Kidney epithelial cell (primary cell): Measurements from ENCODE around the gene KRTCAP2. TPM values are rescaled to one million over a fixed set of nuclear protein-coding genes. Genes with fewer than 3 reads are reported as not detected.

Experiments
- DNase-seq: peaks from one replicate; pipeline ENCODE4 v3.0.0-alpha.2; 2010; ENCODE audit warnings: low read depth
- H3K27me3 ChIP-seq: 2 replicates; pipeline ENCODE4 v1.6.0; 2011; ENCODE audit warnings: low read length; ENCODE audit not compliant: control insufficient read depth, insufficient read depth
- H3K36me3 ChIP-seq: 2 replicates; pipeline ENCODE4 v1.5.1; 2011; ENCODE audit warnings: low read length; ENCODE audit not compliant: control insufficient read depth, insufficient read depth
- H3K4me3 ChIP-seq: 2 replicates; pipeline ENCODE4 v1.5.1; 2011; ENCODE audit warnings: low read depth, mild to moderate bottlenecking, control low read depth, low read length
- CTCF ChIP-seq: IDR thresholded peaks from 2 replicates; pipeline ENCODE4 v1.5.1; 2011; ENCODE audit warnings: mild to moderate bottlenecking, moderate library complexity, low read length, control low read depth, inconsistent platforms; ENCODE audit not compliant: insufficient read depth, poor library complexity, severe bottlenecking
- total RNA-seq: library from RNA; depleted of rRNA; stranded (reverse); fragments of >200 nt; gene quantifications from 2 replicates; pipeline ENCODE4 v1.2.3, GENCODE V29; 2015

Gene KRTCAP2
- total RNA-seq, 1 donor from 2014 or later = 207 TPM

- no peak for DNase-seq
- no peak for TF ChIP-seq CTCF
- H3K27me3 ChIP-seq = no peaks in the 10 kb centered on the region
Observed at GRCh38 chr1:155123801-155124200, 49.3 kb downstream of the KRTCAP2 start.

GRCh38 chr1:155122308-155122707 lies 50.8 kb downstream of the KRTCAP2 start:
- DNase-seq = no peak
- no peaks in the 10 kb centered on the region for H3K36me3 ChIP-seq
- H3K27me3 ChIP-seq = peaks cover 3% of the 10 kb centered on the region
- H3K4me3 ChIP-seq = no peak overlapping the region
- no peak for TF ChIP-seq CTCF

More at GRCh38 chr1:155123801-155124200, 49.3 kb downstream of the KRTCAP2 start:
- Histone ChIP-seq H3K4me3 (no peak overlapping the region), H3K36me3 (no peaks in the 10 kb centered on the region)

DNA sequence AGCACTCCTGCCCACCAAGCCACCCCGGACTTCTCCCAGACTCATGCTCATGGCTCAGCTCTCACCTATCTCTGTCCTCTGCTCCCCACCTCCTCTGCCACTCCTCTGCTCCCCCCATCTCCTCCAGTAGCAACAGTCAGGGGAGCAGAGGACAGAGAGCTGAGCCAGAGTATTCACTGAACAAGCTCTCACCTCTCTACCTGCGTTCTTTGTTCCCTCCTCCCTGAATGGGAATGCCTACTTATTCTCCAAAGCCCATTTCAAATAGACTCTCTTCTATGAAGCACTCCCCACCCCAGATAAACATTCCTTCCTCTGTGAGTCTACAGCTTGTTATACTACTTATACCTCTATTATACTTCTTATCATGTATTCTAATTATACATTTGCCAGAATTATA lies 51.9 kb downstream of the KRTCAP2 start:
- no peak for DNase-seq
- peaks cover 8% of the 10 kb centered on the region for H3K27me3 ChIP-seq

GRCh38 chr1:155120253-155120652 lies 52.9 kb downstream of the KRTCAP2 start:
- no peak for DNase-seq
- no peaks in the 10 kb centered on the region for H3K36me3 ChIP-seq
- peaks cover 8% of the 10 kb centered on the region for H3K27me3 ChIP-seq
- no peak overlapping the region for H3K4me3 ChIP-seq
- no peak for TF ChIP-seq CTCF

More for the DNA sequence above, 51.9 kb downstream of the KRTCAP2 start:
- Histone ChIP-seq H3K4me3 (no peak overlapping the region), H3K36me3 (no peaks in the 10 kb centered on the region)
- no peak for TF ChIP-seq CTCF

Other genes starting within 250 kb of the KRTCAP2 start
- gene PMVK, start 236.6 kb downstream of the KRTCAP2 start, total RNA-seq = 9.7 and 13.6 TPM in 2 replicates
- gene PBXIP1, start 217.2 kb downstream of the KRTCAP2 start, total RNA-seq = 88.2 and 102 TPM in 2 replicates
- 21.2 and 27.8 TPM in 2 replicates for gene PYGO2, start 211.5 kb downstream of the KRTCAP2 start, total RNA-seq
- gene SHC1, start 202.6 kb downstream of the KRTCAP2 start, total RNA-seq = 176 and 183 TPM in 2 replicates
- gene CKS1B, start 198.6 kb downstream of the KRTCAP2 start, total RNA-seq = 67.4 and 72.4 TPM in 2 replicates
- gene FLAD1, start 190.0 kb downstream of the KRTCAP2 start, total RNA-seq = 53.0 and 60.9 TPM in 2 replicates
- 1.6 TPM in 1 of 2 replicates, not detected in the other for gene LENEP, start 179.7 kb downstream of the KRTCAP2 start, total RNA-seq
- gene ZBTB7B, start 170.5 kb downstream of the KRTCAP2 start, total RNA-seq = 28.0 and 40.3 TPM in 2 replicates
- gene DCST2, start 139.5 kb downstream of the KRTCAP2 start, total RNA-seq = 0.27 TPM in 1 of 2 replicates, not detected in the other
- gene DCST1, start 139.5 kb downstream of the KRTCAP2 start, total RNA-seq = not detected in 2 replicates
- 186 and 209 TPM in 2 replicates for gene ADAM15, start 122.0 kb downstream of the KRTCAP2 start, total RNA-seq
- gene EFNA4, start 109.6 kb downstream of the KRTCAP2 start, total RNA-seq = 16.8 and 19.9 TPM in 2 replicates
- gene EFNA3, start 94.5 kb downstream of the KRTCAP2 start, total RNA-seq = 1.6 and 1.7 TPM in 2 replicates
- 126 and 166 TPM in 2 replicates for gene EFNA1, start 45.4 kb downstream of the KRTCAP2 start, total RNA-seq
- gene SLC50A1, start 37.5 kb downstream of the KRTCAP2 start, total RNA-seq = 26.6 and 28.7 TPM in 2 replicates
- 36.4 and 74.9 TPM in 2 replicates for gene DPM3, start 32.8 kb downstream of the KRTCAP2 start, total RNA-seq
- gene TRIM46, start 545 bp upstream of the KRTCAP2 start, total RNA-seq = 7.1 and 9.1 TPM in 2 replicates
- gene THBS3, start 34.6 kb upstream of the KRTCAP2 start, total RNA-seq = 51.5 and 58.1 TPM in 2 replicates
- gene MTX1, start 35.4 kb upstream of the KRTCAP2 start, total RNA-seq = 79.3 and 84.3 TPM in 2 replicates
- 13.2 and 24.8 TPM in 2 replicates for gene ENTREP3, start 82.2 kb upstream of the KRTCAP2 start, total RNA-seq
- 93.8 and 108 TPM in 2 replicates for gene SCAMP3, start 89.1 kb upstream of the KRTCAP2 start, total RNA-seq
- gene CLK2, start 100.2 kb upstream of the KRTCAP2 start, total RNA-seq = 21.7 and 24.2 TPM in 2 replicates
- gene HCN3, start 104.2 kb upstream of the KRTCAP2 start, total RNA-seq = 2.8 and 3.8 TPM in 2 replicates
- not detected in 2 replicates for gene PKLR, start 128.1 kb upstream of the KRTCAP2 start, total RNA-seq
- gene FDPS, start 135.6 kb upstream of the KRTCAP2 start, total RNA-seq = 248 and 271 TPM in 2 replicates
- gene RUSC1, start 147.6 kb upstream of the KRTCAP2 start, total RNA-seq = 38.1 and 38.3 TPM in 2 replicates